ENCODE data around the gene CWC27. TPM values are rescaled to one million over a fixed set of nuclear protein-coding genes. Genes with fewer than 3 reads are reported as not detected.
A peak's percentile ranks its signal among the peaks of the same experiment; 100 is the strongest.

CWC27 gene
- polyA plus RNA-seq, 2 of the 4 experiments (the other 2 are of a cell fraction), result 24.1 to 48.5 TPM

GRCh38 chr5:65037831-65038815 is 269.4 kb downstream of the CWC27 start:
- Histone ChIP-seq H3K4me2 (no peak overlapping the region), H3K4me1 (peaks cover 9% of the 10 kb centered on the region; the same call in 2 of the 3 replicates), H3K9me3 (no peaks in the 10 kb centered on the region), H3K27ac (no peak overlapping the region), H3K4me3 (no peak overlapping the region)
- peak; percentile 24 to 62 for DNase-seq (ENCODE audit: low read depth in 1 of 2, low spot score in 1 of 2)
- FAIRE-seq, result no peak
- TF ChIP-seq ZFP36 (IDR thresholded peaks at IDR 0.05; ENCODE audit: borderline replicate concordance, partially characterized antibody) (no peak), RARB (CRISPR knock-in tag; IDR thresholded peaks at IDR 0.05) (no peak), CTCF (IDR thresholded peaks at IDR 0.05) (peak; percentile 23; the same call in 1 of the 3 replicates), RAD21 (conservative IDR thresholded peaks at IDR 0.05 in 1 of 2, IDR thresholded peaks at IDR 0.05 in 1 of 2) (peak in 1 of 2 experiments; percentile 29; a peak in 1 of 5 replicates)
- ChIA-PET CTCF (interaction anchor here (1.3 kb wide), 1 partner anchor 10 kb away, joined by 5 read pairs; no protein-coding TSS in a partner anchor), POLR2A (no interaction called here)
- 80% methylated on average over 9 of the region's 9 CpGs for WGBS (ENCODE audit: missing lambda C conversion rate)
- peak in 1 of 2 experiments; percentile 46; a peak in 2 of 6 replicates for ATAC-seq

- Histone ChIP-seq H3K4me2 (no peak overlapping the region), H3K27ac (no peak overlapping the region), H3K4me1 (no peaks in the 10 kb centered on the region; the same call in 2 of the 3 replicates), H3K9me3 (no peaks in the 10 kb centered on the region), H3K4me3 (no peak overlapping the region)
- POLR2A ChIA-PET, result no interaction called here
- no peak for DNase-seq (ENCODE audit: low read depth in 1 of 2, low spot score in 1 of 2)
- no peak for ATAC-seq
- TF ChIP-seq HDAC2 (IDR thresholded peaks at IDR 0.05) (no peak), HMGXB4 (CRISPR knock-in tag; IDR thresholded peaks at IDR 0.05; ENCODE audit: borderline replicate concordance) (no peak), MAX (IDR thresholded peaks at IDR 0.05) (no peak), HOXB13 (CRISPR knock-in tag; IDR thresholded peaks at IDR 0.05; ENCODE audit: low read depth) (no peak), PHF8 (IDR thresholded peaks at IDR 0.05; ENCODE audit: borderline replicate concordance, low read depth) (no peak), HOXA7 (CRISPR knock-in tag; IDR thresholded peaks at IDR 0.05) (no peak), MYC (IDR thresholded peaks at IDR 0.05; ENCODE audit: borderline replicate concordance, low read length) (no peak), USF2 (IDR thresholded peaks at IDR 0.05) (no peak), NPAS2 (CRISPR knock-in tag; IDR thresholded peaks at IDR 0.05; ENCODE audit: borderline replicate concordance) (no peak), SREBF2 (IDR thresholded peaks at IDR 0.05) (no peak), RCOR1 (IDR thresholded peaks at IDR 0.05; ENCODE audit: low read depth, low read length) (no peak)
- CTCF ChIA-PET, result no interaction called here
- no peak for FAIRE-seq
- WGBS (ENCODE audit: missing lambda C conversion rate), result 20% methylated on average over 2 of the region's 2 CpGs
These were observed 272.8 kb downstream of the CWC27 start for GRCh38 chr5:65041296-65042158.
